ENCODE measurements around the gene RAD51B.
"Not testable (repeated sequence)": the region's sequence is repeated elsewhere in the genome, so short reads cannot be mapped to it uniquely, and the experiment has no call there.

Gene RAD51B

DNA sequence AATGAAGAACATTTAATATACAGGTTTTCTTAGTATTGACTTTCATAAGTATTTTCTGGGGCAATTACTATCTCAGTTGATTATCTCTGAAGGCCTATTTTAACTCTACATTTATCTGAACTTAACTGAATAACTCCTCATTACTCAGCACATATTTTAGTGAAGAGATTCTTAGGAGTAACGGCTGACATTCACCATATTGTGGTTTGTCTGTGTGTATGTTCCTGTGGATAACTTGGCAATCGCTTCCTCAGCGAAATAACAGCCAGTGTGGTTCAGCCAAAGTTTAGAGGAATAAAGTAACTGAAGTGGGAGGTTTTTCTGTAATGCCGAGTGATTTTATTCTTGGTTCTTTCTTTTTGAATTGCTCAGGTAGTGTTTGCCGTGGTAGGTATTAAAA lies 168.0 kb downstream of the RAD51B start:
- DNase-seq: no peak

DNA sequence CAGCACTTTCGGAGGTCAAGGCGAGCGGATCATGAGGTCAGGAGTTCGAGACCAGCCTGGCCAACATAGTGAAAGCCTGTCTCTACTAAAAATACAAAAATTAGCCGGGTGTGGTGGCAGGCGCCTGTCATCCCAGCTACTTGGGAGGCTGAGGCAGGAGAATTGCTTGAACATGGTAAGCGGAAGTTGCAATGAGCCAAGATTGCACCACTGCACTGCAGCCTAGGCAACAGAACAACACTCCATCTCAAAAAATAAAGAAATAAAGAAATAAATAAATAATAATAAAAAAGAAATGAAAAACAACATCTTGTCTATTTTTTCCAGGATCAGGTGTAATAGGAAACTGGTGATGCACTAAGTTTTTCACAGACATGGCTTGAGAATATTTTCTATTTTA lies 168.6 kb downstream of the RAD51B start:
- DNase-seq: not testable (repeated sequence)

DNA sequence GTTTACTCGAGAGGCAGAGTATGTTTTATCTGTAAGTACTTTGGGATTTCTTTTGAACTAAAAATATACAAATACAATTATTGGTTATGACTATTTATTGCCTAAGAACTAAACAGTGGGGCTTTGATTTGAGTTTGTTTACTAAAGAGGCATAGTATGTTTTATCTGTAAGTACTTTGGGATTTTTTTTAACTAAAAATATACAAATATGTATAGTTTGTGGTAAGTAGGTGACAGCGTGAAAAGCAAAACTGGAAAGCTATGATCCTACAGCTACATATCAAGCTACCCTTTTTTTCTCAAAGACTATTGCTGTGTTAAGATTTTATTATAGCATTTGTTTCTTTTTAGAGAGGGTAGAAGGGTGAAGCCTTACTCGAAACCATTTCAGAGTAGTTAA lies 171.0 kb downstream of the RAD51B start:
- no peak for DNase-seq

DNA sequence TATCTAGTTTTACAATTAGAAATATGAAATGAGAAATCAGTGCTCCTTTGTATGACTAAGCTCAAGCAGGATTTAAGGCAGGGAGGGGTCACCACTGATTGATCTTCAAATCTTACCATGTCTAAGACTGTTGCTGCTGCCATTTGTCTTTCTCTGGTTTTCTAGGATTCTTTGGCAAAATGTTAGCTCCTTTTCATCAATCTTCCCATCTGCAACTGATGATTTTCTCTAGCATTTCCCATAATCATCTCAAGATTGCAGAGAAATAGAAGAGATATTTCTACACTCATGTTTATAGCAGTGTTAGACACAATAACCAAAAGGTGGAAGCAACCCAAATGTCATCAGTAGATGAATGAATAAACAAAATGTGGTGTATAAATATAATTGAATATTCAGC lies 175.0 kb downstream of the RAD51B start:
- DNase-seq: no peak

DNA sequence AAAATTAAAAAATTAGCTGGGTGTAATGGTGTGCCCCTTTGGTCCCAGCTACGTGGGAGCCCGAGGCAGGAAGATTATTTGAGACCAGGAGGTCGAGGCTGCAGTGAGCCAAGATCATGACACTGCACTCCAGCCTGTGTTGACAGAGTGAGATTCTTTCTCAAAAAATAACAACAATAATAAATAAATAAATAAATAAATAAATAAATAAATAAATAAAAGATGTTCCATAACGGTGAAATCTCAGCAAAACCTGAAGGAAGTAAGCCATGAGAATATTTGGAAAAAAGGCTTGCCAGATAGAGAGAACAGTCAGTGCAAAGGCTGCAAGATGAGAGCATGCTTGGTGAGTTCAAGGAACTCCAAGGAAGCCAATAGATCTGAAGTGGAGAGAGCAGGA lies 176.7 kb downstream of the RAD51B start:
- DNase-seq: no peak

DNA sequence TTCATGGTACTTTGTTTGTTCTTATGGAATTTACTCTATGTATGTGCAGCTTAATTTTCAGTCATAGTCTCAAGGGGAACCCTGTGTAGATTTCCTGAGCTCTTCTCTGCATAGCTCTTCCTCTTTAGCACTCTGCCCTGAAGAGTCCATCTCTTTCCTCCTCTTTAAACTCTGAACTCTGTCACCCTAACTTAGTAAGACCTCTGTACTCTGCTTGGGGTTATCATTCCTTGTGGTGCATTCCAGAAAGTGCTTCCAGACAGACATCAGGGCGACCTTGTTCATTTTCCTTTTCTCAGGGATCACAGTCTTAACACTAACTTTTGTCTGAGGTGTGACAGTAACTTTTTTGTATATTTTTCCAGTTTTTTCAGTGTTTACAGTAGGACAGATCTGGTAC lies 179.3 kb downstream of the RAD51B start:
- no peak for DNase-seq

DNA sequence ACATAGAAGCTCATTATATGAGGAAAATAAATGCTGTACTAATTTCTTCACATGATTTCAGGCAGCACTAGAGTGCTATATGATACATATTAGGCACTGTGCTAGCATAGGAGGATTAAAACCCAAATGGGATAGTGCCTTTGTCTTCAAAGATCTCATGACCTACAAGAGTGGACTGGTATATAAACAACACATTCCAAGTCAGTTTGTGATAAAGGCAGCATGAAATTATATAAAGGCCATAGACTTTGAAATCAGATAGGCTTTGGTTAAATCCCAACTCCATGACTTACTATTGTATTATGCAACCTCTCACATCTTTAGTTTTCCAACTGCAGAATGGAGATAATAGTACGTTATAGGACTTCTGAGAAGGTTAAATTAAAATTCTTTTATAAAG lies 179.7 kb downstream of the RAD51B start:
- DNase-seq: no peak

DNA sequence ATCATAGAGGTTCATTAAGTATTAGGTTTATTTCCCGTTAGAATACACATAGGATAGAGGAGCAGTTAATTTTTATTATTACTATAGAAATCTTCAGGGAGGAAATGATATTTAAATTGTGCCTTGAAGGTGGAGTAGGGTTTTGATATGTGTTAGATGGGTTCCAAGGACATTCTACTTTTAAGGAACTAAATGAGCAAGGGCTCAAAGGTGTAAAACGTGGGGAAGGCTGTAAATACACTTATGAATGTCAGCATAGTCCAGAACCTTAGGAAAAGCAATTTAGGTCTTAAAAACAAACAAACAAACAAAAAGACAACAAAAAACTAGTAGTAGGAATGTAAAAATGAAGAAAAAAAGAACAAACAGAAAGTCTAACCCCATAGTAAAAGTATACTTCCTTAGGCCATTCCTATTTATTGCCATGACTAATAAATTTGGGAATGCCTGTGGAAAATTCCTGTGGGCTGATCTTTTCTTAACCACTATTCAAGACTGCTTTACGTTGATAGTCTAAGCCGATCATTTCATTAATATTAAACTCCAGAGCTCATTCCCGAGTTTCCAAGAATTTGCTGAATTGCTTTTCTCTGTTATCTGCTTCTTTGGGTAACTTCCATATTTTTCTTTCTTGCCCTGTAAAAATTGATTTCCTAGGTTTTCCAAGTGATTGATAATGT lies 180.3 kb downstream of the RAD51B start:
- no peak for DNase-seq

DNA sequence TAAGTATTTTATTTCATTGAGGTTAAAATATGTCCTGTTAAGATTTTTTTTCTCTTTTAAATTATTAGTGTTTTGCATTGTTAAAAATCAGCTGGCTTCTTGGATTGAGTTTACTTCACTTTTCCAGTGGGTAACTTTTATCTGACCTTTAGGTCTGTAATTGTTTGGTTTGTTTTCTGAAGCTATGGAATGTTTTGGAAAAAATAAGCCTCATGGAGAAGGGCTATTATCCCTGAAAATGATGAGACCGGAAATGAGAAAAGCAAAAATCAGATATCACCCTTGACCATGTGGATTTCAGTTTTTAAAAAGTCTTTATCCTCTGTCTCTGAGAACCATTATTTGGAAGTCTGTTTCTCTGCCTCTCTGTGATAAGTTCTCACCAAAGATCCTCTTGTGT lies 180.9 kb downstream of the RAD51B start:
- no peak for DNase-seq

DNA sequence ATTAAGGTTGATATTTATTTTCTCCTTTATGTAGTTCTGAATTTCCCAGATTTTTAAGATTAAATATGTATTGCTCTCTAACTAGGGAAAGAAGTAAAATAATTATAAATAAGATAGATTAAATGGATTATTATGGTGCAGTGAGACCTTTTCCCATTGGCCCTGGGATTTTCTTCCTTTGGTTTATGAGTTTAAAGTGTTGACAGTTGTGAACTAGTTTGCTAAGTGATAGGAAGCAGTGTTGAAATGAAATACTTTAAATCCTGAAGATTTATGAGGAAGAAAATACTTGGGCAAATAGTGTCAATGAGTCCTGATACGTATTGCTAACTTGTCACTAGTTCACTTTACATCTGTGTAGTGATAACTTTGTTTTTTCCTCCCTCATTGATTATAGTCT lies 188.9 kb downstream of the RAD51B start:
- no peak for DNase-seq

DNA sequence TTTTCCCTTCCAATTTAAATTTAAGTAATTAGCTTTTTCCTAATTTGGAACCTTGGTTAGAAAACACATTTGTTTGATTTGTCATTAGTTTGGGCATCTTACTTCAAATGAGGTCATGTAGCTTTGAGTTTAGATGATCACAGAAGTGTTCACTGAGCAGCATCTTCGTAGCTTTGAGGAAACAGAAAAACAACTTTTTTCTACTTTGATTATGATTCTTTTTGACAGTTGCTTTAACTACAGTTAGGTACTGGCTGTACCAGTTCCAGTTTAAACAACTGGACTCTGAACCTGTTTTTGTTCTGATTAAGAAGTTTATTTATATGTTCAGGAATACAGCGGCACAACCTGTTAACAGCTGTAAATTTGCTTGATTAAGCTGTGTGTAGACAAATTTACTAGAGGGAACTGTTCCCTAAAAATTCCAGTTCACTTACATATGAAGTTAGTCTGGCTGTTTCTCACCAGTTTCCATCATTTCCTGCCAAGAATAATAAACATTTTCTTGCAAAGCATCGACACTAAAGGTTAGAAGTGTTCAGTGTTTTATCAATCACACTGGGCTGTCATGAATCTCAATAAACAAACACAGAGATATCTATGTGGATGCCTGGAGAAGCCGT lies 191.9 kb downstream of the RAD51B start:
- DNase-seq: no peak

DNA sequence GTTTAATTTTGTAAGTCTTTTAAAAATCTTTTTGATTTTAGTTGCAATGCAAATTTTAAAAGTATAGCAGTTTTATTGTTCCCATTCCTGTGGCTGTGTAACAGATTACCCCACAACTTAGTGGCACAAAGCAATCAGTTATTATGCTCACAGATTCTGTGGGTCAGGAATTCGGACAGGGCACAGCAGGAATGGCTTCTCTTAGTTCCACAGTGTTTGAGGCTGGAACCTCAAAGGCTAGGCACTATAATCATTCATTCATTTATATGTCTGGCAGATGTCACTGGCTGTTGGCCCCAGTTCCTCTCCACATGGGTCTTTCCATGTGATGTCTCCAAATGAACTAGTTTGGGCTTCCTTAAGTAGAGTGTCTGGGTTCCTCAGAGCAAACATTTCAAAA lies 193.3 kb downstream of the RAD51B start:
- no peak for DNase-seq

DNA sequence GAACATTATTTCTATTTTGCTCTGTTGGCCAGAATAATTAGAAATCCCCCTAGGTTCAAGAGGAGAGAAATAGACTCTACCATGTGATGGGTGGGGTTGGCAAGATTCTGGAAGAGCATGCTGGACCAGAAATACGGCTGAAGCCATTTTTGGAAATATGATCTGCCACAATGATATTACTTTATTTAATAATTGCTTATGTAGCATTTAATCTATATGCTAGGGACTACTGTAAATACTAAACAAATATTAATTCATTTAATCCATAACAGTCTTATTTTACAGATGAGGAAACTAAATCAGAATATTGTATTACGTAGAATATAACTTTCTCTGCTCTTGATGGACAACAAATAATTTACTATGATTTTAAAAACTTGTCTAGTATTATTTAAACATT lies 193.7 kb downstream of the RAD51B start:
- DNase-seq: no peak

DNA sequence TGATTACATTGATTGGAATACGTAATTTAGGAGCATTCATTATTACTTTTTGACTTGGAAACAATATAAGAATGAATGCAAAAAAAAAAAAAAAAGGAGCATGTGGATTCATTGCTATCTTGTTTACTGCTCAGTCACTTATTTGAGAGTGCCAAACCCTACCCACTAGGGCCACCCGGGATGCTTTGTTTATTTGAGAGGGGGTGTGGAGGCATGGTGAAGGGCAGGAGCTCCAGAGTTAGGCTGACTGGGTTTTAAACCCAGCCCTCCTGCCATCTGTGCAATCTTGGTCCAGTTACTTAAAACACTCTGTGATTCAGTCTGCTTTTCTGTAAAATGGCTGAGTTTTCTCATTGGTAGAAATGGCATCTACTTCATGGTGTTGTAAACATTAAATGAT lies 195.2 kb downstream of the RAD51B start:
- no peak for DNase-seq

DNA sequence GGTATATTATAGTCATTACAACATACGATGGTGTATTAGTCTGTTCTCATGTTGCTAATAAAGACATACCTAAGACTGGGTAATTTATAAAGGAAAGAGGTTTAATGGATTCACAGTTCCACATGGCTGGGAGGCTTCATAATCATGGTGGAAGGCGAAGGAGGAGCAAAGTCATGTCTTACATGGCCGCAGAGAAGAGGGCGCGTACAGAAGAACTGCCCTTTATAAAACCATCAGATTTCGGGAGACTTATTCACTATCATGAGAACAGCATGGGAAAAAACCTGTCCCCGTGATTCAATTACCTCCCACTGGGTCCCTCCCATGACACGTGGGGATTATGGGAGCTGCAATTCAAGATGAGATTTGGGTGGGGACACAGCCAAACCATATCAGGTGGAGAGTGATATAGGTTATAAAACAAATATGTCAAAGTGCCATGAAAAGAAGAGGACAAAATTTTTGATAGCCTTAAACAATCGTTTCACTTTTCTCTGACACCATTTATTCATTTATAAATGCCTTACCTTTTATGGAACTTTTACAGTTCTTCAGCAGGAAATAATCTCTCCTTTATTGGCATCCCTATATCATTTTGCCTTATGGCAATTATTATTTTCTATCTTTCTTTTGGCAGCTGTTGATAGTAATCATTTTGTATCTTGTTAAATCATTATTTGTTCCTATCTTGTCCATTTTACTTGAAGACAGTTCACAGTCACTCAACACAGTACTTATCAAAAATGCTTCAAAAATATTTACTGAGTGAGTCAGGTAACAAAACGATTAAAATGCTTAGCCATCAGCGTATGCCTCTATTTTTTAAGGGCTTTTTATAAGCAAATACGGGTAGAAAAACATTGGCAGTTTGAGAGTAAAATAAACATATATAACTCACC lies 196.0 kb downstream of the RAD51B start:
- DNase-seq: no peak

DNA sequence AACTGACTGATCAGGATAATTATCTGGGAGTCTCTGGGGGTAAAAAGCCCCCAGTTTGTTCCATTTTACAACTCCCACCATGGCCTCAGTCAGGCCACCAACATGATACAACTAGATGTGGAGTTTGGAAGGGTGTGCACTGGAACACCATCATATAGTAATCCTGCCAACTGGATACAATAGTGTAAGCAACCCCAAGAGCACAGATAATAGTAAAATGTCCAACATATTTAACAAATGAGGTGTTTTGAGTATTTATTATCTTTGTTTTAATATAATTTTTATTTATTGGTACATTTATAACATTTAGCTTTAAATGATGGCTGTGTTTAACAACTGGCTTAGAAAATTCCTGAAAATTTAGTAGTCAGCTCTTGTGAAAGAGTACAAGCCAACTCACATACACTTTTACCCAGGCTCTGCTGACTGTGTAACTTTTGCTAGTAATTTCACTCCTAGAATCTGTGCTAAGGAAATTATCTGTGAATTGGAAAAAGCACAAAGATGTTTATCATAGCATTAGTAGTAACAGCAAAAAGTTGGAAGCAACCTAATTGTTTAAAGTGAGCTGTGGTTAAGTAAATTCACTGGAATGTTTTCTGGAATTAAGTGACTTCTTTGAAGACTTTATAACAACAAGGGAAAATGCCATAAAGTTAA lies 196.8 kb downstream of the RAD51B start:
- no peak for DNase-seq

DNA sequence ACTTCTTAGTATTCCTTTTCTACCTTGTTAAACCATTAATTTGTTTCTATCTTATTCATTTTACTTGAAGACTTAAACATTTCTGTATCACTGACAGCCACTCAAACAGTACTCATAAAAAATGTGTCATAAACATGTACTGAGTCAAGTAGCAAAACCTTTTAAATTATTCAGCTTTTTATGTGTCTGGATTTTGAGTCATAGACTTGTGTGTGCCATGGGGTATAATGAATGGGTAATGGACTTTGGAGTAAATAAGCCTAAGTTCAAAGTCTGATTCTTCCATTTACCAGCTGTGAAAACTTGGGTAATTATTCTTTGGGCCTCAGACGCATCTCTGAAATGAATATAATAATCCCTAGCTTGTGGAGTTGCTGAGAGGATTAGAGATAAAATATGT lies 199.0 kb downstream of the RAD51B start:
- DNase-seq: no peak

DNA sequence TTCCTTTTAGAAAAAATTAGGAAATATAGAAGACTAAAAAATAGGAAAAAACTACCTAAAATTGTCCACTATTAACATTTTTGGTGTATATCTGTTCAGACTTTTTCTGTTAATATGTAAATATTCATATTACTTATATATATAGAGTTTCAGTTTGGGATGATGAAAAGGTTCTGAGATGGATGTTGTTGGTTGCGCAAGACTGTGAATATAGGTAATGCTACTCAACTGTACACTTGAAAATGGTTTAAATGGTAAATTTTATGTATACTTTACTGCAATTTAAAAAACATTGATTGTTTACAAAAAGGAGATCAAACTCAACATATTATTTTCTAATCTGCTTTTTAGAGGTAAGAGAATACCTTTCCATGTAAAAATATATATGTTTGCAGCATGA lies 200.9 kb downstream of the RAD51B start:
- no peak for DNase-seq

DNA sequence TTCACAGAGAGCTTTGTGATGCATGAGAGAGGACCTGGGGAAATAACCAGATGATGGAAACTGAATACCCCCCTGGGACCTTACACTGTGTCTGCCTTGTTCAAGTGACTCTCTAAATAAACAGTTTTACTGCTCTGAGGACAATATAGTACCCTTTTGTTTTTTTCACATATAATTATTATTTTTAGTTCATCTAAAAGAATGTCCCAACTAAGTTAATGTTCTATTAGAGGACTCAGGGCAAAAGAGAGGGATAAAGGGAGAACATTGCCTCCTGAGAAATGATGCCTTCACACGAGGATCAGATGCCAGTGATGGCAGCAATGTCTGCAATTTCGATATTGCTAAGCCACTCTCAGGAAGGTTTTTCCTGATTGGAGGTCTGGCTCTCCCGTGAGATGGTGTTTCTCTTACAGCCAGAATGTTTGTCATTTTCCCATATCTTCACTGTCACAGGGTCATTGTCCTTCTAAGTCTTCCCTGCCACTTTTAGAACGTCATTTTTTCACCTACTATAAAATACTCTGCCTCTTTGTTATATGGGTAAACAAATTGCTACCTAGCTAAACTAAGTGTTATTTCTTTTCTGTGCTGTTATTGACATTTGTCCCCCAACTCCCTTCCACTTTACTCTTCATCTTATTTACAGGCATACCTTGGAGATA lies 201.6 kb downstream of the RAD51B start:
- DNase-seq: no peak

DNA sequence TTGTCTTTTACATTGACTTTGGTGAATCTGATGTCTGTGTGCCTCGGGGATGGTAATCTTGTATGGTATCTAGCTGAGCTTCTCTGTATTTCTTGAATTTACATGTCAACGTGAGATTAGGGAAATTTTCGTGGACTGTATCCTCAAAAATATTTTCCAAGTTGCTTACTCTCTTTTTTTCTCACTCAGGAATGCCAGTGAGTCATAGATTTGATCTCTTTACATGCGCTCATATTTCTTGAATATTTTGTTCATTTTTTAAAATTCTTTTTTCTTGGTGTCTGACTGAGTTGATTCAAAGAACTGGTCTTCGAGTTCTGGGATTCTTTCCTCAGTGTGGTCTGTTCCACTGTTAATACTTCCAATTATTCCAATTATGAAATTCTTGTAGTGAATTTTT lies 207.7 kb downstream of the RAD51B start:
- DNase-seq: no peak

DNA sequence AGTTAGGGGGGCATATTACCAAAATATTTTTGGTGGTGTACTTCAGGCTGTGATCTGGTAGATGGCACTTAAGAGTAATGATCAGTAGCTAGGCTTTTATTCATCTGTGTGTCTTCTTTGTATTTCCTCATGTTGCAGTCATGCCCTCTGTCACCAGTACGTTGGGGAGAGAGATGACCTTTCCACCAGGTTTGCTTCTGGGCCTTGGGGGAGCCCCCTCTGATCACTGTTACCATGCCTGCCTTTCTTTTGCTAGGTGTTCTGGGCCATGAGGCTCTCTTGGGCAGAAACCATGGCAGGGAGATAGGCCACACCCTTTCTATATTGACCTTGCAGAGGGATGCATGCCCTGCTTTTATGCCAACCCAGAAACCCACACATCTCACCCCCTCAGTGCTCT lies 208.5 kb downstream of the RAD51B start:
- no peak for DNase-seq

DNA sequence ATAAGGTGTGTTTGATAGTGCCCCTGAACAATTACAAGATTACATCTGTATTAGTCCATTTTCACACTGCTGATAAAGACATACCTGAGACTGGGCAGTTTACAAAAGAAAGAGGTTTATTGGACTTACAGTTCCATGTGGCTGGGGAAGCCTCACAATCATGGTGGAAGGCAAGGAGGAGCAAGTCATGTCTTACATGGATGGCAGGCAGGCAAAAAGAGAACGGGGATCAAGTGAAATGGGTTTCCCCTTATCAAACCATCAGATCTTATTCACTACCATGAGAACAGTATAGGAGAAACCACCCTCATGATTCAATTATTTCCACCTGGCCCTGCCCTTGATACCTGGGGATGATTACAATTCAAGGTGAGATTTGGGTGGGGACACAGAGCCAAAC lies 211.4 kb downstream of the RAD51B start:
- DNase-seq: not testable (repeated sequence)

DNA sequence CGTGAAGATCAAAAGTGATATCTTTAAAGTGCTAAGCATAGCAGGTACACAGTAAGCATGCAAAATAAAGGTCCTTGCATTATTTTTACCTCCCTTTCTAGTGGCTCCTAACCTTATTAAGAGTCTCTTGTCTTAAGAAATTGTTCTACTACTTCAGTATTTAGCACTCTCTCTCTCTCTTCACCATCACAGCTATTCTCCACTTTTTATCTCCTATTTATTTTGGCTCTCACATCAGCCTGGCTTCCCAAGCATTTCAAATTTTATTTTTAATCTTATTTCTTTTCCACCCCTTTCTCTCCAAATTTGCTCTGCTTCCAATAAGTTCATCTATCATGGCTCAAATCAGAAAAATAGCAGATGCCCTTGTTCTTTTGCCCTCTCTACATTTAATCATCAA lies 212.6 kb downstream of the RAD51B start:
- no peak for DNase-seq
